Measurements from ENCODE around the gene UTS2R.
"Not testable (repeated sequence)": the region's sequence is repeated elsewhere in the genome, so short reads cannot be mapped to it uniquely, and the experiment has no call there.

The UTS2R gene

GRCh38 chr17:82376042-82376730, 4.6 kb downstream of the UTS2R start:
- no peak for DNase-seq

- DNase-seq = not testable (repeated sequence)
These were observed 5.7 kb downstream of the UTS2R start for GRCh38 chr17:82377294-82377693.

- DNase-seq = no peak
These were observed 6.6 kb downstream of the UTS2R start for GRCh38 chr17:82377924-82378740.

GRCh38 chr17:82378741-82379021, 7.1 kb downstream of the UTS2R start:
- no peak for DNase-seq

- no peak for DNase-seq
These were observed 9.5 kb downstream of the UTS2R start for GRCh38 chr17:82380860-82381702.

GRCh38 chr17:82381703-82382009, 10.1 kb downstream of the UTS2R start:
- not testable (repeated sequence) for DNase-seq

- DNase-seq = not testable (repeated sequence)
These were observed 10.8 kb downstream of the UTS2R start for GRCh38 chr17:82382220-82382932.

- no peak for DNase-seq
These were observed 11.3 kb downstream of the UTS2R start for GRCh38 chr17:82382933-82383255.

- DNase-seq = no peak
These were observed 11.8 kb downstream of the UTS2R start for GRCh38 chr17:82383411-82383810.

GRCh38 chr17:82384051-82384729, 12.6 kb downstream of the UTS2R start:
- no peak for DNase-seq

GRCh38 chr17:82384730-82385481, 13.3 kb downstream of the UTS2R start:
- no peak for DNase-seq

GRCh38 chr17:82385559-82386254, 14.1 kb downstream of the UTS2R start:
- no peak for DNase-seq

GRCh38 chr17:82386255-82386831, 14.8 kb downstream of the UTS2R start:
- no peak for DNase-seq

- DNase-seq = no peak
These were observed 15.5 kb downstream of the UTS2R start for GRCh38 chr17:82386881-82387704.

GRCh38 chr17:82387705-82388106, 16.1 kb downstream of the UTS2R start:
- DNase-seq = no peak

GRCh38 chr17:82388223-82388921, 16.8 kb downstream of the UTS2R start:
- no peak for DNase-seq

GRCh38 chr17:82388922-82389283, 17.3 kb downstream of the UTS2R start:
- DNase-seq = no peak

GRCh38 chr17:82389379-82389778, 17.8 kb downstream of the UTS2R start:
- DNase-seq = no peak

All from hematopoietic multipotent progenitor cell treated with erythropoietin and hydrocortisone succinate and interleukin-3 and kit ligand, for 6 days (in vitro differentiated cells).